IMR-90 (cell line): ENCODE data around the gene FAM236A. TPM values are rescaled to one million over a fixed set of nuclear protein-coding genes. Genes with fewer than 3 reads are reported as not detected.
"Not testable (repeated sequence)": the region's sequence is repeated elsewhere in the genome, so short reads cannot be mapped to it uniquely, and the experiment has no call there.

Experiments used
- ATAC-seq: fragments of 200-7000 bp; cut with Tn5 transposase; 2 replicates; pipeline ENCODE4 v1.9.1; 2020; ENCODE audit warnings: low read depth, mild to moderate bottlenecking, moderate library complexity
- BruUV-seq: library from RNA; stranded (reverse); fragments of 400-500 nt; replicated peaks from 2 replicates; lab custom pipeline; 2021; lab: Mats Ljungman, UMichigan
- CTCF ChIA-PET: fragments of 300-600 bp; formaldehyde crosslinking; extraction: SDS; loops from one replicate; lab custom pipeline; 2021; ENCODE audit warnings: antibody characterized with exemption; lab: Yijun Ruan, JAX
- POLR2A ChIA-PET: fragments of 300-600 bp; sonication (Branson Sonifier 250); formaldehyde crosslinking; loops from one replicate; lab custom pipeline; 2022; ENCODE audit warnings: antibody characterized with exemption; ENCODE audit not compliant: unreplicated experiment; lab: Charles Lee
- DNase-seq: peaks from one replicate; pipeline ENCODE4 v3.0.0; 2013
- H2AFZ ChIP-seq: replicated peaks from 2 replicates; pipeline ENCODE3; 2013; ENCODE audit warnings: low read length, mild to moderate bottlenecking; ENCODE audit not compliant: poor library complexity
- H2AK5ac ChIP-seq: 2 replicates; pipeline ENCODE4 v1.6.1; 2013; ENCODE audit warnings: low read depth, low read length, inconsistent platforms
- H2AK9ac ChIP-seq: replicated peaks from 2 replicates; pipeline ENCODE3; 2013; ENCODE audit warnings: mild to moderate bottlenecking, low read depth, low read length, moderate library complexity; ENCODE audit not compliant: poor library complexity
- H2BK120ac ChIP-seq: 2 replicates; pipeline ENCODE4 v1.6.1; 2013; ENCODE audit warnings: low read depth, low read length, inconsistent platforms
- H2BK15ac ChIP-seq: 3 replicates; pipeline ENCODE4 v1.6.1; 2013; ENCODE audit warnings: low read depth, low read length, inconsistent platforms
- H2BK20ac ChIP-seq: 2 replicates; pipeline ENCODE4 v1.6.1; 2013; ENCODE audit warnings: low read depth, mild to moderate bottlenecking, inconsistent platforms, low read length, moderate library complexity
- H2BK5ac ChIP-seq: 2 replicates; pipeline ENCODE4 v1.6.1; 2013; ENCODE audit warnings: mild to moderate bottlenecking, low read depth, low read length, inconsistent platforms; ENCODE audit not compliant: poor library complexity, severe bottlenecking
- H3K14ac ChIP-seq: replicated peaks from 2 replicates; pipeline ENCODE4 v1.6.1; 2013; ENCODE audit warnings: low read depth, low read length, inconsistent platforms
- H3K18ac ChIP-seq: 2 replicates; pipeline ENCODE4 v1.6.1; 2013; ENCODE audit warnings: low read depth, low read length, control low read depth
- H3K23ac ChIP-seq: 2 replicates; pipeline ENCODE4 v1.6.1; 2013; ENCODE audit warnings: low read depth, low read length, inconsistent platforms
- H3K27ac ChIP-seq: 2 replicates; pipeline ENCODE4 v1.5.1; 2013; ENCODE audit warnings: mild to moderate bottlenecking, control low read depth, low read length; ENCODE audit not compliant: insufficient read depth
- H3K27me3 ChIP-seq: 2 replicates; pipeline ENCODE4 v1.6.1; 2013; ENCODE audit warnings: low read length; ENCODE audit not compliant: control insufficient read depth, insufficient read depth
- H3K36me3 ChIP-seq: 2 replicates; pipeline ENCODE4 v1.6.1; 2013; ENCODE audit warnings: low read length, mixed read lengths; ENCODE audit not compliant: control insufficient read depth, insufficient read depth
- H3K4ac ChIP-seq: 2 replicates; pipeline ENCODE4 v1.6.1; 2013; ENCODE audit warnings: low read depth, low read length, inconsistent platforms
- H3K4me1 ChIP-seq: 2 replicates; pipeline ENCODE4 v1.6.1; 2013; ENCODE audit warnings: low read length, mixed read lengths; ENCODE audit not compliant: control insufficient read depth, insufficient read depth
- H3K4me2 ChIP-seq: 2 replicates; pipeline ENCODE4 v1.6.1; 2013; ENCODE audit warnings: low read depth, mild to moderate bottlenecking, control low read depth, low read length, moderate library complexity
- H3K4me3 ChIP-seq: 2 replicates; pipeline ENCODE4 v1.5.1; 2013; ENCODE audit warnings: low read depth, mild to moderate bottlenecking, control low read depth, low read length, moderate library complexity; ENCODE audit not compliant: insufficient read depth
- H3K56ac ChIP-seq: 2 replicates; pipeline ENCODE4 v1.6.1; 2013; ENCODE audit warnings: low read length, inconsistent platforms; ENCODE audit not compliant: insufficient read depth; ENCODE audit errors: extremely low read depth
- H3K79me1 ChIP-seq, 2 experiments: 2 replicates each; pipeline ENCODE4 v1.6.1; 2013; ENCODE audit warnings: low read length in 2 of 2, inconsistent platforms in 1 of 2, low read depth in 1 of 2
- H3K9ac ChIP-seq: 2 replicates; pipeline ENCODE4 v1.6.1; 2013; ENCODE audit warnings: low read depth, low read length, control low read depth
- H3K9me1 ChIP-seq: 2 replicates; pipeline ENCODE4 v1.6.1; 2013; ENCODE audit warnings: low read length, inconsistent platforms; ENCODE audit not compliant: insufficient read depth
- H3K9me3 ChIP-seq: 2 replicates; pipeline ENCODE4 v1.6.1; 2013; ENCODE audit warnings: low read length; ENCODE audit not compliant: control insufficient read depth, insufficient read depth
- H4K20me1 ChIP-seq: 2 replicates; pipeline ENCODE4 v1.6.1; 2013; ENCODE audit warnings: low read length, inconsistent platforms; ENCODE audit not compliant: insufficient read depth
- H4K5ac ChIP-seq: 2 replicates; pipeline ENCODE4 v1.6.1; 2013; ENCODE audit warnings: mild to moderate bottlenecking, low read depth, low read length, control low read depth
- H4K8ac ChIP-seq, 2 experiments: 2 replicates each; pipeline ENCODE4 v1.6.1; 2013; ENCODE audit warnings: low read depth in 2 of 2, low read length in 2 of 2, control low read depth in 1 of 2, inconsistent platforms in 1 of 2
- H4K91ac ChIP-seq: 2 replicates; pipeline ENCODE4 v1.6.1; 2013; ENCODE audit warnings: low read depth, low read length, inconsistent platforms; ENCODE audit not compliant: insufficient read depth
- WGBS, 2 experiments: methylation state at CpG; one replicate each; pipeline versions ENCODE4 v1.1.5 to v1.1.7; 2013; ENCODE audit warnings: missing lambda C conversion rate in 2 of 2; ENCODE audit not compliant: insufficient read length in 1 of 2; ENCODE audit errors: extremely low coverage in 2 of 2; 5-methylcytosine and 5-hydroxymethylcytosine counted together
- dilution Hi-C: fragments of 300-500 bp; cut with HindIII; formaldehyde crosslinking; loops from one replicate; pipeline ENCODE4 v1.14.3; 2018; ENCODE audit warnings: low sequenced_read_pairs; ENCODE audit not compliant: unreplicated experiment
- in situ Hi-C: fragments of 300-500 bp; cut with MboI; formaldehyde crosslinking; loops from 3 replicates; pipeline ENCODE4 v1.14.3; 2019; ENCODE audit warnings: low sequenced_read_pairs, inconsistent platforms, mixed read lengths
- intact Hi-C: fragments of 100-400 bp; cut with micrococcal nuclease; formaldehyde crosslinking; loops from 2 replicates; pipeline ENCODE4 v1.10.0; 2022
- polyA plus RNA-seq, 3 experiments: library from polyadenylated mRNA; depleted of rRNA; stranded (reverse); fragments of >200 nt; gene quantifications; 2 replicates each; pipeline ENCODE4 v1.2.3, GENCODE V29; 2012; ENCODE audit warnings: low replicate concordance in 1 of 3
- total RNA-seq: library from RNA; depleted of rRNA; stranded (reverse); fragments of >200 nt; gene quantifications from 2 replicates; pipeline ENCODE4 v1.2.3, GENCODE V29; 2012

Gene FAM236A
- total and polyA plus RNA-seq, 2 of the 4 experiments (the other 2 are of a cell fraction) = not detected

DNA sequence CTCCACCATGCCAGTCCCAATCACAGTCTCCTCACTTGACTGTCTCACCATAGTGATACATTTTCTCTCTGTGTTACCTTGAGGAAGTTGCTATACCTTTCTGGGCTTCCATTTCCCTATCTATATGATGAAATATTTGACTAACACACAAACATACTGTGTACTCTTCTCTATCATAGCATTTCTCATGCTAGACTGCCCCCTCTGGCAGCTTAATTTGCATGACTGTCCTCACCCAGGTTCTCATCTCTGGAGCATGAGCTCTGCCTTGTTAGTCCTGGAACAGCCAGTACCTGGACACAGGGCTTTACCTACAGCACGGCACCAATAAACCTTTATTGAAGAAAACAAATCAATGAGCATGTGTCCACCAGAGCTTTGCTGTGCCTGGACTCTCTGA, 5.7 kb upstream of the FAM236A start:
- in situ Hi-C loops, H3K9ac ChIP-seq, CTCF ChIA-PET, H2AFZ ChIP-seq, H3K79me1 ChIP-seq, BruUV-seq, H2BK20ac ChIP-seq, H2AK9ac ChIP-seq, H3K27me3 ChIP-seq, ATAC-seq, H3K9me3 ChIP-seq, H3K9me1 ChIP-seq, intact Hi-C loops, H3K4ac ChIP-seq, H3K4me2 ChIP-seq, H3K27ac ChIP-seq, H3K14ac ChIP-seq, H3K36me3 ChIP-seq, H3K4me3 ChIP-seq, H4K5ac ChIP-seq, H4K8ac ChIP-seq, H4K20me1 ChIP-seq, H2BK120ac ChIP-seq, H2AK5ac ChIP-seq, POLR2A ChIA-PET, H3K18ac ChIP-seq, H3K56ac ChIP-seq, H3K23ac ChIP-seq, H4K91ac ChIP-seq, DNase-seq, H2BK15ac ChIP-seq, dilution Hi-C loops, H2BK5ac ChIP-seq, H3K4me1 ChIP-seq: not testable (repeated sequence)
- no CpG with 5 or more reads among the region's 1 CpG for WGBS, 2 experiments

DNA sequence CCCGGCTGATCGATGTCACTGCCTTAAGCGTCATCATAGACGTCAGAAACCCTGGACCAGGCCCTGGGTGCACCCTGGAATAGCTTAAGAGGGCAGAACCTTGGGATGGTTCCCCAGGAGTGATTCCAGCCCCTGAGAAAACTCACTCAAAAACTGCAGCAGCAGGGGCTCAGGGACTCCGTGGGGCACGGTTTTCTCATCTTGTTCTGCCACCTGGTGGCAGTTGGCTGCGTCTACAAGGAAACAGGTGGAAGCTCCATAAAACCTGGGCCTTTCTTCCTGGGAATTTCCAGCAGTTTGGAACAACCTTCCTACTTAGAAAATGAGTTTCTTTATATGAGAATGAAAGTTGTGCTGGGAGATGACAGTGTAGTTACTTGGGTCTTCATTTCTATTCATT, 1.6 kb upstream of the FAM236A start:
- H3K9me1 ChIP-seq, H2BK120ac ChIP-seq, H3K4ac ChIP-seq, H4K20me1 ChIP-seq, H4K91ac ChIP-seq, H2BK15ac ChIP-seq, H3K27me3 ChIP-seq, H2BK20ac ChIP-seq, DNase-seq, H3K4me1 ChIP-seq, H3K14ac ChIP-seq, H3K4me3 ChIP-seq, H4K8ac ChIP-seq, H3K18ac ChIP-seq, intact Hi-C loops, H2AK5ac ChIP-seq, H2AFZ ChIP-seq, H3K36me3 ChIP-seq, H3K9ac ChIP-seq, H3K27ac ChIP-seq, BruUV-seq, H3K79me1 ChIP-seq, H3K56ac ChIP-seq, H3K23ac ChIP-seq, H3K4me2 ChIP-seq, CTCF ChIA-PET, H3K9me3 ChIP-seq, H2AK9ac ChIP-seq, H4K5ac ChIP-seq, dilution Hi-C loops, in situ Hi-C loops, POLR2A ChIA-PET, H2BK5ac ChIP-seq: not testable (repeated sequence)
- peak; percentile 46; the same call in 1 of the 2 replicates for ATAC-seq
- WGBS, 2 experiments = no CpG with 5 or more reads among the region's 7 CpGs
